Bronchial epithelial cell (primary cell): Measurements from ENCODE around the gene SGSH. TPM values are rescaled to one million over a fixed set of nuclear protein-coding genes. Genes with fewer than 3 reads are reported as not detected.

ENCODE experiments used
- DNase-seq: peaks from one replicate; pipeline ENCODE4 v3.0.0-alpha.2; 2010; ENCODE audit warnings: low read depth
- FAIRE-seq: peaks from 2 replicates; lab custom pipeline; 2011; peaks lifted over from hg19 to GRCh38; lab: Jason Lieb, UNC
- H3K27me3 ChIP-seq: 2 replicates; pipeline ENCODE4 v1.5.1; 2011; ENCODE audit warnings: low read length; ENCODE audit not compliant: control insufficient read depth, insufficient read depth
- H3K36me3 ChIP-seq: 2 replicates; pipeline ENCODE4 v1.5.1; 2011; ENCODE audit warnings: low read length; ENCODE audit not compliant: control insufficient read depth, insufficient read depth
- H3K4me3 ChIP-seq: 2 replicates; pipeline ENCODE4 v1.5.1; 2011; ENCODE audit warnings: mild to moderate bottlenecking, low read depth, low read length, control low read depth
- total RNA-seq: library from RNA; depleted of rRNA; stranded (reverse); fragments of >200 nt; gene quantifications from 2 replicates; pipeline ENCODE4 v1.2.1, GENCODE V29; 2014
- TF ChIP-seq, protein P1 (sequence below): IDR thresholded peaks from 2 replicates; pipeline ENCODE4 v1.5.1; 2011; ENCODE audit warnings: mild to moderate bottlenecking, moderate library complexity, low read length, control low read depth, inconsistent platforms; ENCODE audit not compliant: insufficient read depth, severe bottlenecking

Gene SGSH
- total RNA-seq, 1 donor from 2014 or later, result 6.1 TPM

DNA sequence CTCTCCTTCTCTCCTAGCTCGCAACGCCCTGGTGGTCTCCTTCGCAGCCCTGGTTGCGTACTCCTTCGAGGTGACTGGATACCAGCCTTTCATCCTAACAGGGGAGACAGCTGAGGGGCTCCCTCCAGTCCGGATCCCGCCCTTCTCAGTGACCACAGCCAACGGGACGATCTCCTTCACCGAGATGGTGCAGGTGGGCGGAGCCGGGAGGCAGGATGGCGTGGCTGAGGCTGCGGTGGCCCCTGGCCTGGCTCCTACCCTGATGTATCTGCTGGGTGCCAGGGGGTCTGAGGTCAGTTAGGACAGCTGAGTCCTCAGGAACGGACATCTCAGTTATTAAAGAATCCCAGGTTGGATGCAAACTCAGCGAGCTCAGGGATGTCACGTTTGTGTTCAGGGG is 16.8 kb upstream of the SGSH start:
- FAIRE-seq (no peak), DNase-seq (no peak)
- Histone ChIP-seq H3K4me3 (no peak overlapping the region), H3K27me3 (no peaks in the 10 kb centered on the region), H3K36me3 (no peaks in the 10 kb centered on the region)
- TF ChIP-seq, protein P1, sequence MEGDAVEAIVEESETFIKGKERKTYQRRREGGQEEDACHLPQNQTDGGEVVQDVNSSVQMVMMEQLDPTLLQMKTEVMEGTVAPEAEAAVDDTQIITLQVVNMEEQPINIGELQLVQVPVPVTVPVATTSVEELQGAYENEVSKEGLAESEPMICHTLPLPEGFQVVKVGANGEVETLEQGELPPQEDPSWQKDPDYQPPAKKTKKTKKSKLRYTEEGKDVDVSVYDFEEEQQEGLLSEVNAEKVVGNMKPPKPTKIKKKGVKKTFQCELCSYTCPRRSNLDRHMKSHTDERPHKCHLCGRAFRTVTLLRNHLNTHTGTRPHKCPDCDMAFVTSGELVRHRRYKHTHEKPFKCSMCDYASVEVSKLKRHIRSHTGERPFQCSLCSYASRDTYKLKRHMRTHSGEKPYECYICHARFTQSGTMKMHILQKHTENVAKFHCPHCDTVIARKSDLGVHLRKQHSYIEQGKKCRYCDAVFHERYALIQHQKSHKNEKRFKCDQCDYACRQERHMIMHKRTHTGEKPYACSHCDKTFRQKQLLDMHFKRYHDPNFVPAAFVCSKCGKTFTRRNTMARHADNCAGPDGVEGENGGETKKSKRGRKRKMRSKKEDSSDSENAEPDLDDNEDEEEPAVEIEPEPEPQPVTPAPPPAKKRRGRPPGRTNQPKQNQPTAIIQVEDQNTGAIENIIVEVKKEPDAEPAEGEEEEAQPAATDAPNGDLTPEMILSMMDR, result no peak

DNA sequence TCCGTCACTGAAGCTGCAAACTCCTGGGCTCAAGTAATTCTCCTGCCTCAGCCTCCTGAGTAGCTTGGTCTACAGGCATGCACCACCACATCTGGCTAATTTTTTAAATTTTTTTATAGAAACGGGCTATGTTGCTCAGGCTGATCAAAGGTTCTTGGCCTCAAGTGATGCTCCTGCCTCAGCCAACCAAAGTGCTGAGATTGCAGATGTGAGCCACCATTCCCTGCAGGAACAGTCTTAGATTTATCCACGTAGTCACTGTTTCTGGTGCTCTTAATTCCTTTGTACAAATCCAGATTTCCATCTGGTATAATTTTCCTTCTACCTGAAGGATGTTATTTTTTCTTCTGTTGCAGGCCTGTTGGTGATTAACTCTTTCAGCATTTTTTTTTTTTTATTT is 13.1 kb upstream of the SGSH start:
- TF ChIP-seq, protein P1, result no peak
- no peaks in the 10 kb centered on the region for H3K36me3 ChIP-seq

DNA sequence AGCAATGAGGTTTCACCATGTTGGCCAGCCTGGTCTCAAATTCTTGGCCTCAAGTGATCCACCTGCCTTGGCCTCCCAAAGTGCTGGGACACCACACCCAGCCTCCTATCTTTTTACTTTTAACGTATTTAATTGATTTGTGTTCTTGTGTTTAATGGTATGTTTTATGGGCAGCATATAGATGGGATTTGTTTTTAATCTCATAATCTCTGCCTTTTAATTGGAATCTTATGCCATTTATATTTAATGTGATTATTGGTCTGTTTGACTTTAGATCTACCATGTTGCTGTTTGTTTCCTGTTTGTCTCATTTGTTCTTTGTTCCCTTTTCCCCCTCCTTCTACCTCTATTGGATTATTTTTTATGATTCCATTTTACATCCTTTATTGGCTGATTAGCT is 12.3 kb upstream of the SGSH start:
- Histone ChIP-seq H3K36me3 (no peaks in the 10 kb centered on the region), H3K27me3 (no peaks in the 10 kb centered on the region), H3K4me3 (no peak overlapping the region)
- FAIRE-seq (no peak), DNase-seq (no peak)
- TF ChIP-seq, protein P1, result no peak

More for the DNA sequence above, 13.1 kb upstream of the SGSH start:
- no peak for FAIRE-seq
- Histone ChIP-seq H3K4me3 (no peak overlapping the region), H3K27me3 (no peaks in the 10 kb centered on the region)
- DNase-seq, result no peak

DNA sequence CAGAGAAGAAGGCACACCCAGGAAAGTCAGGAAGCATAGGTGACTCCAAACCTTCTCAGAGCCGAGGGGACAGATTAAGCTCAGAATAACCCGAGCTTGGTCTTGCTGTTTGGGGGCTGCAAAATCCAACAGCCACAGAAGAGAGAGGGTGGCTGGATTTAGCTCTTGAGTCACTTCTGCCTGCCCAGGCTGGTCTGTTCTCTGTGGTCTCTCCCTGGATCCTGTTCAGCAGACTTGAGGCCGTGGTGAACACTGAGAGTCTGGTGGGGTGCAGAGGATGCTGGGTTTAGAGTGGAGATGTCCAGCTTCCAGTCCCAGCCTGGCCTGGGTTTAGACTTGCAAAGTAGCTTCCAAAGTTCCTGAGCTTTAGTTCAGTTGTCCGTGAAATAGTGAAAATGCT is 8.9 kb upstream of the SGSH start:
- FAIRE-seq (no peak), DNase-seq (peak; percentile 8)
- H3K27me3 ChIP-seq, result no peaks in the 10 kb centered on the region
- H3K4me3 ChIP-seq, result no peak overlapping the region
- TF ChIP-seq, protein P1, result no peak
- no peaks in the 10 kb centered on the region for H3K36me3 ChIP-seq

DNA sequence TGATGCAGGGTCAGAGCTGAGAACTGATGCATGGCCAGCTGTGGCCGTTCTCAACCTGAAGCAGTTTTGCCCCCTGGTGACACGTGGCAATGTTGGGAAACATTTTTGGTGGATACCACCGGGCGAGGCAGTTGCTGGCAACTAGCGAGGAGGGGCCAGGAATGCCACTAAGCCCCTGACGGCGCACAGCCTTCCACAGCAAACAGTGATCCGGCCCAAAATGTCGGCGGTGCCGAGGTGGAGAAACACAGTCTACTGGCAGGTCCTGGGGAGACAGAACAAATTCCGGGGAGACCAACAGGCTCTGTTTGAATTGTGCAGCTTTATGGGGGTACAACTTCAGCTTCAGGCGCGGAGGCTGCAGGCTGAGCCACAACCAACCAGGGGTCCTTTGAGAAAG is 8.3 kb upstream of the SGSH start:
- Histone ChIP-seq H3K27me3 (no peaks in the 10 kb centered on the region), H3K36me3 (no peaks in the 10 kb centered on the region), H3K4me3 (no peak overlapping the region)
- DNase-seq, result no peak
- no peak for FAIRE-seq
- TF ChIP-seq, protein P1, result no peak

DNA sequence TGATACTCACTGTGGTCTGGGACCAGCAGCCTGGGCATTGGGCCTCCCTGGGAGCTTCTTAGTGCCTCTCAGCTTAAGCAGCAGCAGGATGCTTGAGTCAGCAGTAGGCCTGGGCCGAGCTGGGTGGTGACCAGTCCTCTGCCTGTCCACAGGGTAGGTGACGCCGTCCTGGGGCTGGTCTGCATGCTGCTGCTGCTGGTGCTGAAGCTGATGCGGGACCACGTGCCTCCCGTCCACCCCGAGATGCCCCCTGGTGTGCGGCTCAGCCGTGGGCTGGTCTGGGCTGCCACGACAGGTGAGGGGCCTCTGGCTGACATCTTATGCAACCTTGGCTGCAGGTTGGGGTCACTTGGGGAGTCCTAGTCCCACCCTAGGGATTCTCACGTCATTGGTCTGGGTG is 7.5 kb upstream of the SGSH start:
- TF ChIP-seq, protein P1, result no peak
- no peak for FAIRE-seq
- no peaks in the 10 kb centered on the region for H3K36me3 ChIP-seq

More for the DNA sequence above, 7.5 kb upstream of the SGSH start:
- no peak overlapping the region for H3K4me3 ChIP-seq
- DNase-seq, result no peak
- no peaks in the 10 kb centered on the region for H3K27me3 ChIP-seq
